ENCODE data around the gene CA12.

Gene CA12

DNA sequence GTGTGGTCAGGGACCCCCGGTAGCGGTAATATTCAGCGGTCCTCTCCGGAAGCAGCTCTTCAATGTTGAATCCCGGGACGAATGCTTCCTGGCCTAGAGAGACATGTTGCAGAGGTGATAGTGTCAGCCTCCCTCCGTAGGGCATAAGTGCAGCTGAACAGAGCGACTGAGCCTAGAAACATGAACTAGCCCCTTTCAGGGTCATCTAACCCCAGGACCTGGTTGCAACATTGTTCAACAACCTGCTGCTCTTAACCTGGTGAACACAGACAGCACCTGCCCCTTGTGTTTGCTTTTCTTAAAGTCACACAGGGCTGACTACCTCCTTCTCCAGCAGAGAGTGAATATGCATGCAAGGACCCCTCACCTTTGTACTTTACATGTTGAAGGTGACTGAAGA is 41.3 kb downstream of the CA12 start:
- Histone ChIP-seq H4K20me1 (no peaks in the 10 kb centered on the region; a peak in 1 of 22 replicates), H3K27me3 (peaks cover 0 to 15% (median 0%) of the 10 kb centered on the region in 11 experiments; a peak in 2 of 22 replicates), H3K9ac (no peak overlapping the region), H3K27ac (no peak overlapping the region), H3K9me3 (replicated peaks in 1 of 11) (no peaks in the 10 kb centered on the region), H3K4me3 (no peak overlapping the region), H3K4me2 (no peak overlapping the region), H3K36me3 (no peaks in the 10 kb centered on the region), H3K4me1 (peaks cover 8 to 46% (median 38%) of the 10 kb centered on the region in 10 experiments; a peak in 19 of 20 replicates)
- no peak for TF ChIP-seq Cebpa-rat (IDR thresholded peaks at IDR 0.05)

DNA sequence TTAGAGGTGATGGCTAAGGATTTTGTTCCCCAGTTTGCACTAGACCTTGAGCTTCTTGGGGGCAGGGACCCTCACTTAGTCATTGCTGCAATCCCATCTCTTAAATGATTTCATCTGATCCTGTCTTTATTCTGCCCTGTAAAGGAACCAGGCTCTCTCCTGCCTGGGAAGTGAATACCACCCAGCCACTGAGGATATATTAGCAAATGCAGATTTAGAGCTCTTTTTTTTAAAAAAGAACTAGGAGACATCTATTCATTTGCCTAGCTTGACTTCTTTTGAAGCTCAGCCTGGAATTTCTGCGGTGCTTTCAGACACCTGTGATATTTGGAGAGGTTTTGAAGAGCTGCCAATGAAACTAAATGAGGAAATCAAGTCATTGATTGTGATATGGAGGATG is 41.8 kb downstream of the CA12 start:
- H3K4me2 ChIP-seq: peak overlapping the region in 2 of 11 experiments; percentile 44 to 53; a peak in 4 of 22 replicates
- no peak overlapping the region for H3K4me3 ChIP-seq

DNA sequence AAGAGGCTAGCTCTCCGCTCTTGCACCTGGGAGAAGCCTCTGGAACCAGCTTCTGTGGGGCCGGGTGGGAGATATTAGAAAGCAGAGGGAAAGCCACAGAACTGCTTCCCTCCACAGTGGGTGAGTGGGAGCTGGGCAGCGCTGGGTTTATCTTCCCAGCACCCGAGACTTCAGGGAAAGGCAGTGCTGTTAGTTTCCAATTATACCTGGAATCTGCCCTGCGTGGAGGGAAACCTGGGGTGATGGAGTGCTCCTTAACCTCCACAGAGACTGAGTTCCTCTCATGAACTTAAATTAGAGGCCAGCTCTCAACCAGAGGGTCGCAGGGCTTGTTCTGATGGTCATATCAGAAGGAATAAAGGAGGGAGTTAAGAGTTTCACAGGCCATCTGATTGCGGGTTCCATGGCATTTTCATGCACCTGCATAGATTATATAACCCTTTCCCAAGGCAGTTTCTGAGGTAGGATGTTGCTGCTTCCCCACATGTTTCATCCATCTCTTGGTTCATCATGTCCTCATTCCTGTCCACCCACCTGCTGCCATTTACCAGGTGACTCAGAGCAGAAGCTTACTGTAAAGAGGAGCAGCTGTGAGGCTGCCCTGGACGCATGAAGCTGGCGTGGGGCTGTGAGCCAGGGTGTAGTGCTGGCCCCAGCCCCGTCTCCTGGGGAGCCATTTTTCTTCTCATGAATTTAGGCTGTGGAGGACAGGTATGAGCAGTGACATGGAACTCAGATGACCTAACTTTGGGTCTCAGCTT is 42.5 kb downstream of the CA12 start:
- Histone ChIP-seq H3K27me3 (peaks cover 0 to 12% (median 0%) of the 10 kb centered on the region in 11 experiments; a peak in 2 of 22 replicates), H3K27ac (no peak overlapping the region), H4K20me1 (no peaks in the 10 kb centered on the region; a peak in 1 of 22 replicates), H3K9me3 (replicated peaks in 1 of 11) (no peaks in the 10 kb centered on the region), H3K4me3 (no peak overlapping the region), H3K4me2 (peak overlapping the region in 8 of 11 experiments; percentile 39 to 72 (median 51); a peak in 15 of 22 replicates), H3K9ac (no peak overlapping the region), H3K4me1 (peaks cover 8 to 34% (median 29%) of the 10 kb centered on the region in 10 experiments; a peak in 19 of 20 replicates), H3K36me3 (no peaks in the 10 kb centered on the region)
- TF ChIP-seq Cebpa-rat (IDR thresholded peaks at IDR 0.05): no peak

More for the DNA sequence above, 41.8 kb downstream of the CA12 start:
- TF ChIP-seq Cebpa-rat (IDR thresholded peaks at IDR 0.05): no peak
- no peaks in the 10 kb centered on the region for H3K36me3 ChIP-seq
- peaks cover 8 to 41% (median 33%) of the 10 kb centered on the region in 10 experiments; a peak in 19 of 20 replicates for H3K4me1 ChIP-seq
- H3K9ac ChIP-seq: no peak overlapping the region
- peaks cover 0 to 12% (median 0%) of the 10 kb centered on the region in 11 experiments; a peak in 2 of 22 replicates for H3K27me3 ChIP-seq
- H3K27ac ChIP-seq: no peak overlapping the region
- no peaks in the 10 kb centered on the region; a peak in 1 of 22 replicates for H4K20me1 ChIP-seq
- no peaks in the 10 kb centered on the region for H3K9me3 ChIP-seq (replicated peaks in 1 of 11)

DNA sequence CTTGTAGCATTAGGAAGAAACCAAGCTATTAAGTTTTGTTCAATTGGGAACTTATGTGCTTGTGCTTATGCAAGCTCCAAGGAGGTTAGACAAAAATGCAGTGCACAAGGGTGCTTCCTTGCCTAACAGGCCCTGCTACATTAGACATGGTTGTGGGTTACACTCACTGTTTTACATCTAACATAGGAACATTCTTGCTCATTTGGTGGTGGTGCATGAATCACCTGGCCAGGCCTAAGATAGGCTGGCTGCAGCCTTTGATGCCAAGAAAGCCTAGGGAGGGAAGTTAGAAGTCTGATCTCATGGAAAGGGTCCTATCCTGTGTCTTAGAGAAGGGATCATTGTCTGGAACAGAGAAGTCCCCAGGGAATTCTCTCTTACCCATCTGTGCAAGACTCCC is 43.5 kb downstream of the CA12 start:
- H3K9me3 ChIP-seq (replicated peaks in 1 of 11): no peaks in the 10 kb centered on the region
- H3K9ac ChIP-seq: no peak overlapping the region
- H3K4me2 ChIP-seq: peak overlapping the region in 8 of 11 experiments; percentile 39 to 72 (median 51); a peak in 16 of 22 replicates
- no peaks in the 10 kb centered on the region for H3K36me3 ChIP-seq
- TF ChIP-seq Cebpa-rat (IDR thresholded peaks at IDR 0.05): no peak
- no peak overlapping the region for H3K4me3 ChIP-seq
- no peak overlapping the region for H3K27ac ChIP-seq
- H3K4me1 ChIP-seq: peaks cover 4 to 24% (median 19%) of the 10 kb centered on the region in 10 experiments; a peak in 18 of 20 replicates
- peaks cover 0 to 12% (median 0%) of the 10 kb centered on the region in 11 experiments; a peak in 2 of 22 replicates for H3K27me3 ChIP-seq
- no peaks in the 10 kb centered on the region; a peak in 1 of 22 replicates for H4K20me1 ChIP-seq

DNA sequence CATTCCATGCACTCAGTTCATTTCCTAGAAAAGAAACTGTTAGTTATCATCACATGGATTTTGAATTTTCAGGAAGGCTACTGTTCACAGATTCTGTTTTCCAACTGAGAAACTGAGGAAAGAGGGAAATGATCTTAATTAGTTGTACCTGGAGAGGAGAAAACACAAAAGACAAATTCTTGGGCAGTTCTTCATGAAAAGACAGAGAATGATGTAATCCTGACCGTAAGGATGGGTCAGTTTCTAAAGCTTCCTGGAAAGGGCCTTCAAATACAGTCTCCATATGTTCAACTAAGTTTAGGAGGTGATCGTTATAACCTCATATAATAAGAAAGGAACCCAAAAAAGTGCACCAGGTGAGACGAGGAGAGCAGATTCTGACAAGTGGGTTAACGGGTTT is 44.6 kb downstream of the CA12 start:
- Histone ChIP-seq H3K27ac (no peak overlapping the region), H3K4me2 (no peak overlapping the region), H3K27me3 (peaks cover 0 to 12% (median 0%) of the 10 kb centered on the region in 11 experiments; a peak in 2 of 22 replicates), H3K36me3 (no peaks in the 10 kb centered on the region), H3K9ac (no peak overlapping the region), H3K4me3 (no peak overlapping the region), H3K9me3 (replicated peaks in 1 of 11) (no peaks in the 10 kb centered on the region), H4K20me1 (no peaks in the 10 kb centered on the region; a peak in 1 of 22 replicates), H3K4me1 (peaks cover 0 to 24% (median 14%) of the 10 kb centered on the region in 10 experiments; a peak in 12 of 20 replicates)
- TF ChIP-seq Cebpa-rat (IDR thresholded peaks at IDR 0.05): no peak

DNA sequence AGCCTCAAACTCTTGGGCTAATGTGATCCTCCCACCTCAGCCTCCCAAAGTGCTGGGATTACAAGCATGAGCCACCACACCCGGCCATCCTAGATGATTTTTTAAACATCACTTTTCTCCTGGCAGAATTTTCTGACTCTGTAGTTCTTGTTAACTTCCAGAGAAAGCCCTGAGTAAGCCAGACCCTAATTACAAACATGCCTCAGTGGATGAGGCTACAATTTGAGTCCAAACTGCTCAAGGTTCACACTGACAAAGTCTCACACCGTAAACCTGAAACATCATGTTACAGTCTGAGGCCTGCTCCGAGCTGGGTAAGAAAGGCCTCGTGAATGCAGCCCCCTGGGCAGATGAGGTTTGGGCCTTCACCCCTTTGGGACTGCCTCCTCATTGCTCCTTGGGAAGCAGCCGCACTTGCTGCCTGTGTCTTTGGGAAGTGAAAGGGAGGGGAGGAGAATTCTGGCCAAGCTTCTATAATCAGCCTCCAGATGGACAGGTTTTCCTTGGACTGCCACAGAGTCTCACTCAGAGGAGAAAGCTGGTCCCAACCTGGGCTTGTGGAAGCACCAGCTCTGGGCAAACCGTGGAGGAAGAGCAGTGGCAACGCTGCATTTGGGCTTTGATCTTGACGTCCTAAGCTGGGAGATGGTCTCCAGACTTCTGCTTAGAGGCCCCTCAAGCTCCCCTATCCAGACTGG is 46.0 kb downstream of the CA12 start:
- Histone ChIP-seq H3K27ac (no peak overlapping the region), H3K9ac (no peak overlapping the region), H3K4me1 (peaks cover 0 to 26% (median 14%) of the 10 kb centered on the region in 10 experiments; a peak in 12 of 20 replicates), H3K4me2 (no peak overlapping the region), H4K20me1 (no peaks in the 10 kb centered on the region; a peak in 1 of 22 replicates), H3K27me3 (peaks cover 0 to 12% (median 0%) of the 10 kb centered on the region in 11 experiments; a peak in 2 of 22 replicates), H3K9me3 (replicated peaks in 1 of 11) (no peaks in the 10 kb centered on the region), H3K4me3 (no peak overlapping the region), H3K36me3 (no peaks in the 10 kb centered on the region)
- no peak for TF ChIP-seq Cebpa-rat (IDR thresholded peaks at IDR 0.05)

DNA sequence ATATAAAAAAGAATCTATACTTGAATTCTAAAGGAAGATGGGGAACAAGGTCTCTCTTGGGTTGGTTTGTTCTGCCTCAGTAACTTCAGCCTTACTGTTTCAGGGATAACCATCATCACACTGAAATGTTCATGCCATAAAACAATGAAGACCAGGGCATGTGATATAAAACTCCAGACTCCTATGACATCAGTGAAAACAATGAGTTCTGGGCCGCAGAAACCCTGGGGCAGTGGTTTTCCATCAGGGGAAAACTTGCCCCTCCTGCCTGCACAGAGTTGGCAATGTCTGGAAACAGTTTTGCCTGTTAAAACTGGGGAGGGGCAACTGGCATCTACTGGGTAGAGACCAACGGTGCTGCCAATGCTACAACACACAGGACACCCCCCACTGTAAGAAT is 46.8 kb downstream of the CA12 start:
- no peaks in the 10 kb centered on the region for H4K20me1 ChIP-seq
- H3K4me1 ChIP-seq: peaks cover 0 to 29% (median 14%) of the 10 kb centered on the region in 10 experiments; a peak in 12 of 20 replicates
- H3K4me3 ChIP-seq: no peak overlapping the region
- no peak for TF ChIP-seq Cebpa-rat (IDR thresholded peaks at IDR 0.05)
- H3K4me2 ChIP-seq: no peak overlapping the region
- no peaks in the 10 kb centered on the region for H3K9me3 ChIP-seq (replicated peaks in 1 of 11)
- no peaks in the 10 kb centered on the region for H3K36me3 ChIP-seq
- no peak overlapping the region for H3K9ac ChIP-seq
- H3K27ac ChIP-seq: no peak overlapping the region
- H3K27me3 ChIP-seq: peaks cover 0 to 12% (median 0%) of the 10 kb centered on the region in 11 experiments; a peak in 2 of 22 replicates

DNA sequence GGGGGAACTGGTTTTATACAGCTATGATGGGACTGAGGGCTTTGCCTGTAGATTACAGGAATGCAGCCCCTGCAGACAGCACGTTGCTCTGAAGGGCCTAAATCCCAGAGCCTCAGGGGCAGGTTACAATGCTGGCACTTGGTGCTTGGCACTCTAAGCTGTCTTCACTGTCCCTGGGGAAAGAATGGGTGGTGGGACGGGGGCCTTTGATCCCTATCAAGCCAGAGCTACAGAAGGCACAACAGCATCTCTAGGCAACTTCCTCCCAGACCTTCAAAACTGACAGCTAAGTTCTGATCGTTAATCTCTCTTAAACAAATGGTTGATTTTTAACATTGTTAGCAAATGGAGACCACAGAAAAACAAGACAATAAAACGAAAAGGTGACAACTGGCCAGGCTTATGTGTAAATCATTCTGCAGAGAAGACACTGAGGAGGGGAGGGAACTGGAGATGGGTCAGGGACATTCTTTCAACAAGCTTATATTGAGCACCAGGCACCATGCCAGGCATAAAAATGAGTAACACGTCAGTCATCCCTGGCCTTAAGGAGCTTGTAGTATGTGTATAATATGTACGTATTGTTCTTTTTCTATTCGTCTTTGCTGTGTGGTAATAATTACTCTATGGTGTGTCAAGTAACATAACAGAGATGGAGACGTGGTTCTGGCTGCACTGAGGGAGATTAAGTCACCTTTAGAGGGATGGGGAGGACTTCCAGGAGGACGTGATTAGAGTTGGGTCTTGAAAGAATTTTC is 49.1 kb downstream of the CA12 start:
- no peak for TF ChIP-seq Cebpa-rat (IDR thresholded peaks at IDR 0.05)
- H3K4me1 ChIP-seq: peaks cover 0 to 36% (median 10%) of the 10 kb centered on the region in 10 experiments; a peak in 12 of 20 replicates
- H3K9ac ChIP-seq: no peak overlapping the region
- H3K27me3 ChIP-seq: no peaks in the 10 kb centered on the region
- H3K9me3 ChIP-seq (replicated peaks in 1 of 11): no peaks in the 10 kb centered on the region
- no peaks in the 10 kb centered on the region for H4K20me1 ChIP-seq
- no peak overlapping the region for H3K4me3 ChIP-seq
- no peaks in the 10 kb centered on the region for H3K36me3 ChIP-seq
- no peak overlapping the region for H3K27ac ChIP-seq
- H3K4me2 ChIP-seq: peak overlapping the region in 6 of 11 experiments; percentile 3 to 45 (median 20); a peak in 7 of 22 replicates
